Fibroblast of skin of scalp (primary cell): ENCODE measurements around the gene MFNG.

Source experiments
- DNase-seq: peaks from one replicate; pipeline ENCODE4 v3.0.0-alpha.2; 2013

The MFNG gene

GRCh38 chr22:37420686-37421467, 65.3 kb downstream of the MFNG start:
- no peak for DNase-seq

GRCh38 chr22:37419969-37420685, 66.1 kb downstream of the MFNG start:
- no peak for DNase-seq

- DNase-seq, result no peak
Observed at GRCh38 chr22:37419370-37419968, 66.7 kb downstream of the MFNG start.
